Nucleus accumbens (tissue), 56 donors: ENCODE results near the gene SLC12A6.
A peak's percentile ranks its signal among the peaks of the same experiment; 100 is the strongest.
"Not testable (repeated sequence)": the region's sequence is repeated elsewhere in the genome, so short reads cannot be mapped to it uniquely, and the experiment has no call there.

Experiments
- DNase-seq, 56 donors: peaks; one replicate each; lab custom pipeline; 2025; lab: John Stamatoyannopoulos, UW

SLC12A6 gene

GRCh38 chr15:34358948-34359347 is 21.4 kb upstream of the SLC12A6 start:
- no peak for DNase-seq

- no peak for DNase-seq
Measured at GRCh38 chr15:34358367-34358766, 20.8 kb upstream of the SLC12A6 start.

- DNase-seq = no peak
Measured at GRCh38 chr15:34357653-34358052, 20.1 kb upstream of the SLC12A6 start.

- DNase-seq = no peak
Measured at GRCh38 chr15:34355241-34355640, 17.7 kb upstream of the SLC12A6 start.

- DNase-seq = no peak
Measured at GRCh38 chr15:34354286-34354685, 16.7 kb upstream of the SLC12A6 start.

- no peak for DNase-seq
Measured at GRCh38 chr15:34353627-34354026, 16.0 kb upstream of the SLC12A6 start.

GRCh38 chr15:34352996-34353395 is 15.4 kb upstream of the SLC12A6 start:
- not testable (repeated sequence) for DNase-seq

GRCh38 chr15:34349769-34350168 is 12.2 kb upstream of the SLC12A6 start:
- no peak for DNase-seq

GRCh38 chr15:34348735-34349300 is 11.2 kb upstream of the SLC12A6 start:
- DNase-seq = no peak

- DNase-seq = no peak
Measured at GRCh38 chr15:34347951-34348638, 10.5 kb upstream of the SLC12A6 start.

- DNase-seq = peak in 55 of 56 donors; percentile 57 to 95 (median 85)
Measured at GRCh38 chr15:34342737-34343575, 5.4 kb upstream of the SLC12A6 start, which contains the start of the genes NOP10 and NUTM1. Gene NOP10, minus strand, starts transcription at chr15:34343136. Its CDS starts 63 bp downstream, at chr15:34343073. Gene NUTM1, plus strand, starts transcription at chr15:34343315. Its CDS starts 382 bp downstream, at chr15:34343697.

GRCh38 chr15:34342213-34342736 is 4.7 kb upstream of the SLC12A6 start:
- DNase-seq = not testable (repeated sequence)

GRCh38 chr15:34341381-34342212 is 4.0 kb upstream of the SLC12A6 start:
- no peak for DNase-seq

GRCh38 chr15:34339946-34340345 is 2.4 kb upstream of the SLC12A6 start:
- DNase-seq = no peak

GRCh38 chr15:34338347-34338746 is 766 bp upstream of the SLC12A6 start:
- no peak for DNase-seq

- peak in 7 of 56 donors; percentile 40 to 63 (median 46) for DNase-seq
Measured at GRCh38 chr15:34336991-34337556, 507 bp downstream of the SLC12A6 start.

- DNase-seq = peak in 3 of 56 donors; percentile 2 to 9 (median 7)
Measured at GRCh38 chr15:34336231-34336990, 1.2 kb downstream of the SLC12A6 start.

GRCh38 chr15:34335176-34336032 is 2.2 kb downstream of the SLC12A6 start:
- no peak for DNase-seq
